SIG-M5 treated with dmso at 0.1 percent for 504 hours (cell line): ENCODE measurements around the gene C12orf60.
A peak's percentile ranks its signal among the peaks of the same experiment; 100 is the strongest.

ENCODE experiments used
- DNase-seq: peaks from one replicate; lab custom pipeline; 2025; ENCODE audit not compliant: unreplicated experiment; lab: John Stamatoyannopoulos, UW

The C12orf60 gene

DNA sequence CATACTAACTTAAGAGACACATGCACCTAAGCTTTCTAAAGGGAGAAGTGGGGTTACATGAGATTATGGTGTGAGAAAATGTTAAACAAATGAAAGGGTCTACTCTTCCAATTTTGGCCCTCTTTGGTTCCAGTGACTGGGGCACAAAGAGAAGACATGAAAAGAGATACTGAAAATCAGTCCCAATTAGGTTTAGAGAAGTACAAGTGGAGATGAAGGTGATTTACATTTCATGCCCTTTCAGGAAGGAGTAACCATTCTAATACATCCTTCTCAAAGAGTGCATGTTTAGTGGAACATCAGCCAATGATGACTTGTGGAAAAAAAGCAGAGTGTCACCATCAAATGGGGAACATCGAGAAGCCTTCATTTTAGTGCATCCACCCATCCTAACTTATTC is 67.8 kb downstream of the C12orf60 start:
- DNase-seq = no peak

- DNase-seq = no peak
Measured at GRCh38 chr12:14871886-14872285, 68.4 kb downstream of the C12orf60 start.

DNA sequence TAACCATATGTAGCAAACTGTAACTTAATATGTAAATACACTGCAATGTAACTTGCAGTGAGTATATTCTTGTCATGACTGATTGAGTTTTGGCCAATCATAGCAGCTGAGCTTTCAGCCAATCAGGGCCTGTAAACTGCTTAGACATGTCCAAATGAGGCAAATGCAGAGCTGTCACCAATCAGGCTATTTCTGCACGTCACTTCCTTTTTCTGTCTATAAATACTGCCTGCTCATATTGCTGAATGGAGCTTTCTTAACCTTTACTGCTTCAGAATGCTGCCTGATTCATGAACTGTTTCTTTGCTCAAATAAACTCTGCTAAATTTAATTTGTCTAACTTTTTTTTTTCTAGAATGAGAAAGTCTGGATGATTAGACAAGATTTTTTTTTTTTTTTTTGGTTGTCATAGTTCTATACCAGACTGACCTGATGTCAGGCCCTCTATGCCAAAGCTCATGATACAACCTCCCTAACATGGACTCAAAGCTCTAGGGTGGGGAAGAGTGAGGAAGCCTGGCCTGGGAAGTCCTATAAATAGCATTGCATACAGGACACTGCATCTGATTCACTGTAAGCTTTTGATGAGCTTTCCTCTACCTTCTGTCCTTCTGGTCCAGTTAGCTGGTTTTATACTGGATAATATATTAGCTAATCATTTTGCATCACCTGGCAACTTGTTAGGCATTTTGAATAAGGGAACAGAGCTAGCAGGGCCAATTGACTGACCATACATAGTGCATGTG is 70.1 kb downstream of the C12orf60 start:
- DNase-seq = peak; percentile 59
